Inflammatory macrophage treated with lipopolysaccharide for 1 hour (primary cell): Measurements from ENCODE around the gene TIE1.
"Not testable (repeated sequence)": the region's sequence is repeated elsewhere in the genome, so short reads cannot be mapped to it uniquely, and the experiment has no call there.

ENCODE experiments used
- DNase-seq, 2 donors: peaks; one replicate each; pipeline ENCODE4 v3.0.0-alpha.2; 2020 to 2022

The TIE1 gene

GRCh38 chr1:43366179-43366578, 65.4 kb downstream of the TIE1 start:
- no peak for DNase-seq

GRCh38 chr1:43366601-43367025, 65.8 kb downstream of the TIE1 start:
- DNase-seq, result no peak

GRCh38 chr1:43367026-43367903, 66.5 kb downstream of the TIE1 start:
- DNase-seq, result no peak

- DNase-seq, result peak; percentile 91 to 95
These were observed 67.3 kb downstream of the TIE1 start, which contains the start of gene ELOVL1 for GRCh38 chr1:43367904-43368645. Gene ELOVL1 (minus strand): TSS chr1:43368011. CDS start chr1:43365609, 2,402 bp downstream.

GRCh38 chr1:43368646-43369020, 67.9 kb downstream of the TIE1 start:
- DNase-seq, result no peak

- DNase-seq, result not testable (repeated sequence)
These were observed 69.0 kb downstream of the TIE1 start for GRCh38 chr1:43369779-43370178.

- DNase-seq, result no peak
These were observed 69.8 kb downstream of the TIE1 start for GRCh38 chr1:43370564-43370963.

- no peak for DNase-seq
These were observed 71.4 kb downstream of the TIE1 start for GRCh38 chr1:43372172-43372571.
